Ishikawa (cell line): Measurements from ENCODE around the gene CCDC107.

Experiments used
- CEBPB ChIP-seq: IDR thresholded peaks from 2 replicates; pipeline ENCODE4 v1.6.1; 2012
- CREB1 ChIP-seq: IDR thresholded peaks from 2 replicates; pipeline ENCODE4 v1.6.1; 2012; ENCODE audit warnings: low read depth
- EGR1 ChIP-seq: IDR thresholded peaks from 2 replicates; pipeline ENCODE4 v1.6.1; 2012
- EP300 ChIP-seq: IDR thresholded peaks from 2 replicates; pipeline ENCODE4 v1.6.1; 2012; ENCODE audit warnings: borderline replicate concordance
- FOXM1 ChIP-seq: IDR thresholded peaks from 2 replicates; pipeline ENCODE4 v1.6.1; 2012; ENCODE audit warnings: low read depth, borderline replicate concordance
- NFIC ChIP-seq: IDR thresholded peaks from 2 replicates; pipeline ENCODE4 v1.6.1; 2012
- RAD21 ChIP-seq: IDR thresholded peaks from 2 replicates; pipeline ENCODE4 v1.6.1; 2012; ENCODE audit warnings: low read depth
- TAF1 ChIP-seq: IDR thresholded peaks from 2 replicates; pipeline ENCODE4 v1.6.1; 2012; ENCODE audit warnings: low read depth, mild to moderate bottlenecking
- TCF12 ChIP-seq: IDR thresholded peaks from 2 replicates; pipeline ENCODE4 v1.6.1; 2012; ENCODE audit warnings: low read depth
- TEAD4 ChIP-seq: IDR thresholded peaks from 2 replicates; pipeline ENCODE4 v1.6.1; 2012
- USF1 ChIP-seq: IDR thresholded peaks from 2 replicates; pipeline ENCODE4 v1.6.1; 2012
- YY1 ChIP-seq: IDR thresholded peaks from 2 replicates; pipeline ENCODE4 v1.6.1; 2012; ENCODE audit warnings: low read depth
- ZBTB7A ChIP-seq: IDR thresholded peaks from 2 replicates; pipeline ENCODE4 v1.6.1; 2012; ENCODE audit warnings: low read depth
- TF ChIP-seq, protein P1 (sequence below): IDR thresholded peaks from 2 replicates; pipeline ENCODE4 v1.6.1; 2012
- TF ChIP-seq, protein P2 (sequence below): IDR thresholded peaks from 2 replicates; pipeline ENCODE4 v1.6.1; 2012; ENCODE audit warnings: low read depth, mild to moderate bottlenecking

CCDC107 gene

GRCh38 chr9:35700942-35701341 is 42.9 kb downstream of the CCDC107 start:
- TF ChIP-seq, protein P1, sequence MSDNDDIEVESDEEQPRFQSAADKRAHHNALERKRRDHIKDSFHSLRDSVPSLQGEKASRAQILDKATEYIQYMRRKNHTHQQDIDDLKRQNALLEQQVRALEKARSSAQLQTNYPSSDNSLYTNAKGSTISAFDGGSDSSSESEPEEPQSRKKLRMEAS: no peak
- TF ChIP-seq FOXM1 (no peak), RAD21 (no peak), ZBTB7A (no peak)
- TF ChIP-seq, protein P2, sequence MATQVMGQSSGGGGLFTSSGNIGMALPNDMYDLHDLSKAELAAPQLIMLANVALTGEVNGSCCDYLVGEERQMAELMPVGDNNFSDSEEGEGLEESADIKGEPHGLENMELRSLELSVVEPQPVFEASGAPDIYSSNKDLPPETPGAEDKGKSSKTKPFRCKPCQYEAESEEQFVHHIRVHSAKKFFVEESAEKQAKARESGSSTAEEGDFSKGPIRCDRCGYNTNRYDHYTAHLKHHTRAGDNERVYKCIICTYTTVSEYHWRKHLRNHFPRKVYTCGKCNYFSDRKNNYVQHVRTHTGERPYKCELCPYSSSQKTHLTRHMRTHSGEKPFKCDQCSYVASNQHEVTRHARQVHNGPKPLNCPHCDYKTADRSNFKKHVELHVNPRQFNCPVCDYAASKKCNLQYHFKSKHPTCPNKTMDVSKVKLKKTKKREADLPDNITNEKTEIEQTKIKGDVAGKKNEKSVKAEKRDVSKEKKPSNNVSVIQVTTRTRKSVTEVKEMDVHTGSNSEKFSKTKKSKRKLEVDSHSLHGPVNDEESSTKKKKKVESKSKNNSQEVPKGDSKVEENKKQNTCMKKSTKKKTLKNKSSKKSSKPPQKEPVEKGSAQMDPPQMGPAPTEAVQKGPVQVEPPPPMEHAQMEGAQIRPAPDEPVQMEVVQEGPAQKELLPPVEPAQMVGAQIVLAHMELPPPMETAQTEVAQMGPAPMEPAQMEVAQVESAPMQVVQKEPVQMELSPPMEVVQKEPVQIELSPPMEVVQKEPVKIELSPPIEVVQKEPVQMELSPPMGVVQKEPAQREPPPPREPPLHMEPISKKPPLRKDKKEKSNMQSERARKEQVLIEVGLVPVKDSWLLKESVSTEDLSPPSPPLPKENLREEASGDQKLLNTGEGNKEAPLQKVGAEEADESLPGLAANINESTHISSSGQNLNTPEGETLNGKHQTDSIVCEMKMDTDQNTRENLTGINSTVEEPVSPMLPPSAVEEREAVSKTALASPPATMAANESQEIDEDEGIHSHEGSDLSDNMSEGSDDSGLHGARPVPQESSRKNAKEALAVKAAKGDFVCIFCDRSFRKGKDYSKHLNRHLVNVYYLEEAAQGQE: no peak

- TF ChIP-seq EP300 (no peak), NFIC (no peak), RAD21 (no peak), ZBTB7A (no peak), FOXM1 (no peak), YY1 (no peak), CEBPB (no peak)
These were observed 44.6 kb downstream of the CCDC107 start for GRCh38 chr9:35702696-35703095.

- TF ChIP-seq EGR1 (no peak), FOXM1 (no peak), USF1 (no peak), RAD21 (no peak)
- TF ChIP-seq, protein P2: no peak
These were observed 46.0 kb downstream of the CCDC107 start for GRCh38 chr9:35703906-35704672.

DNA sequence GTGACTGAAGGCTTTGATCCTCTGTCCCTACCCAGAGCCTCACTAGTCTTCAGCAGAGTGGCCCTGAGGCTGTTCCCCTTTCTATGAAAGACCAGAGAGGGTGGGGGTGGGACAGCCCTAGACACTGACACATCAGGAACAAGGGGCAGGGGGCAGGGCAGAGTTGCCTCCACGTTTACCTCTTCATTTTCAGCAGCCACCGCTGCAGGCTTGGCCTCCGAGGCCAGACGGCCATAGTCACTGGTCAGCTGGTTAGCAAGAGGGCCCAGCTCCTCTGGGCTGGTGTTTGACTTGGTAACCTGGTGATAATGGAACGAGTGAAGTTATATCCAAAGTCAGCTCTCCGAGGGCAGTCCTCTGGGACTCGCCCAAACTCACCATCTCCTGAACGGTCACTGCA is 47.3 kb downstream of the CCDC107 start:
- TF ChIP-seq NFIC (no peak), CEBPB (no peak)

DNA sequence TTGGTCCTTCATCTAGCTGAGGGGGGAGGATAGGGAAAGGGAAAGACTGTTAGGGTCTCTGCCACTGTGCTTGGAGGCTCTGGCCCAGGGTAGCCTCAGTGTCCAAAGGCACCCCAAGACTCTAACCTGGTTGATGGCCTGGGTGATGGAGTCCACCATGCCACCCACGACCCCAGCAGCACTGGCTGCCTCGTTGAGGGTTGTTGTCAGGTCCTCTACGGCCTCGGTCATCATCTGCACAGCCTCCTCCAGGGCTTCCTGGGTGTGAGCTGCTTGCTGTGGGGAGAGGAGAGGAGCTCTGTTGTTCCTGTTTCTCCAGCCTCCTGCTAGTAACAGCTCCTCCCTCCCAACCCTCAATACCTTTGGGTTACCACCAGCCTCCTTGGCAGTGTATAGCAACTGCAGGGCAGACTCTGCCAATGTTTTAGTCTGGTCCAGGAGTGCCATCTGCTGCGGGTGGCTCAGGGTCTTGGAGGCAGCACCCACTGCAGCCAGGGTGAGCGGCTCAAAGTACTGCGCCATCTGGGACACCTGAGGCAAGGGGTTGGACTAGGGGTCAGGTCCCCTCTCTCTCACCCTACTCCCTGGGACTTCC is 47.8 kb downstream of the CCDC107 start:
- TF ChIP-seq ZBTB7A (no peak), FOXM1 (no peak), TEAD4 (no peak), USF1 (no peak), YY1 (no peak), TAF1 (no peak), EP300 (no peak), CREB1 (no peak), TCF12 (no peak), RAD21 (no peak), CEBPB (no peak), NFIC (no peak), EGR1 (no peak)
- TF ChIP-seq, protein P1: no peak
- TF ChIP-seq, protein P2: no peak
